Measurements from ENCODE around the gene MAD1L1. TPM values are rescaled to one million over a fixed set of nuclear protein-coding genes. Genes with fewer than 3 reads are reported as not detected.

MAD1L1 gene
- total RNA-seq, 4 donors from 2014 or later = 21.0 to 49.7 (median 29.8) TPM

GRCh38 chr7:2181077-2181854, 51.5 kb downstream of the MAD1L1 start:
- TF ChIP-seq, protein P1, sequence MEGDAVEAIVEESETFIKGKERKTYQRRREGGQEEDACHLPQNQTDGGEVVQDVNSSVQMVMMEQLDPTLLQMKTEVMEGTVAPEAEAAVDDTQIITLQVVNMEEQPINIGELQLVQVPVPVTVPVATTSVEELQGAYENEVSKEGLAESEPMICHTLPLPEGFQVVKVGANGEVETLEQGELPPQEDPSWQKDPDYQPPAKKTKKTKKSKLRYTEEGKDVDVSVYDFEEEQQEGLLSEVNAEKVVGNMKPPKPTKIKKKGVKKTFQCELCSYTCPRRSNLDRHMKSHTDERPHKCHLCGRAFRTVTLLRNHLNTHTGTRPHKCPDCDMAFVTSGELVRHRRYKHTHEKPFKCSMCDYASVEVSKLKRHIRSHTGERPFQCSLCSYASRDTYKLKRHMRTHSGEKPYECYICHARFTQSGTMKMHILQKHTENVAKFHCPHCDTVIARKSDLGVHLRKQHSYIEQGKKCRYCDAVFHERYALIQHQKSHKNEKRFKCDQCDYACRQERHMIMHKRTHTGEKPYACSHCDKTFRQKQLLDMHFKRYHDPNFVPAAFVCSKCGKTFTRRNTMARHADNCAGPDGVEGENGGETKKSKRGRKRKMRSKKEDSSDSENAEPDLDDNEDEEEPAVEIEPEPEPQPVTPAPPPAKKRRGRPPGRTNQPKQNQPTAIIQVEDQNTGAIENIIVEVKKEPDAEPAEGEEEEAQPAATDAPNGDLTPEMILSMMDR (IDR thresholded peaks at IDR 0.05; ENCODE audit: low read depth) = no peak

- TF ChIP-seq, protein P1 (IDR thresholded peaks at IDR 0.05; ENCODE audit: low read depth) = no peak
Observed at GRCh38 chr7:2180081-2180480, 52.7 kb downstream of the MAD1L1 start.

DNA sequence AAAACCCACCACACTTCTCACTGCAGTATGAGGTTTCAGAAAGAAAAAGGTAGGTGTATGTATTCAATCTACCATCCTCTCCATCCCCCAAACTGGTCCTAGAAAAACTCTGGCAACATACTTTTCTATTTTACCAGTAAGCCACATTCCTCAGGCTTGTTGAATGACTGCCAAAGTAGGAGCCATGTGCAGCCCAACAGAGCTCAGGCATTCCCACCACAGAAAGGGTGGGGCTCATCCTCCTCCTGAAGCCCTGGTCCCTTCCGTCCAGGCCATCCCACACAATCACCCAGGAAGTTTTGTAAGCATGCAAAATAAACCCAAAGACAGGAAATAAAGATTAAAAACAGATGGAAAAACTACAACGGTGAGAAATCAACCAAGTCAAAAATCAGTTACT, 57.2 kb downstream of the MAD1L1 start:
- TF ChIP-seq, protein P1 (IDR thresholded peaks at IDR 0.05; ENCODE audit: low read depth) = no peak

DNA sequence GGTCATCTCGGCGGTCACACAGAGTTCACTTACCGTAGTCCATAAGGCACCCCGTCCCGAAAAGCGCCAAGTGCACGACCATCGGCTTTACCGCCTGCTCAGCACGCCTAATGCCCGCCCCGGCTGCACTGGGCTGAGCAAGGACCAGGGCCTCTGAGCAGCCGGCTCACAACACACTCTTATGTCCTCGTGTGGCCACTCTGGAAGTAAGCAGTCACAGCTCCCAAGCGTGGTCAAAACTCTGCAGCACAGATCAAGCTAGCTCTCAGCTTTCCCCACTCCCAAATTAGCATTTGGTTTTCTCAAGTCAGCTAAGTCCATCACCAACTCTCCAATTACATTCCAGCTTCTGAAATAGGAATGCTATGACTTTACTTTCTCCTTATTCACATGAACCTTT, 57.7 kb downstream of the MAD1L1 start:
- TF ChIP-seq, protein P1 (IDR thresholded peaks at IDR 0.05; ENCODE audit: low read depth) = no peak

- TF ChIP-seq, protein P1 (IDR thresholded peaks at IDR 0.05; ENCODE audit: low read depth) = no peak
Observed at GRCh38 chr7:2173189-2173827, 59.4 kb downstream of the MAD1L1 start.

DNA sequence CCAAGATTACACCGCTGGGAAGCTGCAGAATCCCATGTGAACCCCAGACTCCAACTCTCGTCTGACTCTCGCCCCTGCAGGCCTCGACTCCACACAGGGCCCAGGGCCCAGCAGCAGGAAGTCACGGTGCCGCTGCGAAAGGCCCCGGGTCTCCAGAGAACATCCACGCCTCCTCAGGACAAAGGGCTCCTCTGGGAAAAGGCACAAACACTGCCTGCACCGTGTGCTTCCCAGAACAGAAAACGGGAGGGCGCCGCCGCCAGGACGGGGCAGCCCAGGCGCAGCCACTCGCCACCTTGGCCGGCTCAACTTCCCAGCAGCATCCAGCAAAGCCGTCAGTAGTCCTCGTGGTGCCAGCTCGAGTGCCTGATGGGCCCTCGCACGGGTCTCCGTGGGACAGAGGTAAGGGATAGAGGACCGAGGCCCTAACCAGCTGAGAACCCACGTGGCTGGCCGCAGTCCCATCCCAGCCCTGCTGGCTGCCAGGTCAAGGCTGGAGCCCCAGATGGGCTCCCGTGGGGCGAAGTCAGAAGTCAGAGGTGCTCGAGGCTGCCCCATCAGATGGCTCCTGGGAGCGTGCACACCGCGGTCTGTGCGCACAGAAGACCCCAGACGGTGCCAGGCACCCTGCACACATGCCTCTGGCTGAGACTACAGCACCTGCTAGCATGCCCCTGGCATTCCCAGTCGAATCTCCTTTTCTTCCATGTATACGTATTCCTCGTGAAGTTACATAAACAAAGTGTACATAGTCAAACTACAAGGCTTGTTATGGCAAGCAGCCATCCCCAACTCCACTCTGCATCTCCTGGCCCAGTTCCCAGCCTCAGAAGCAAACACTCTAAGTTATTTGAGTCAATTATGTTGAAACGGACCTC, 60.2 kb downstream of the MAD1L1 start:
- TF ChIP-seq, protein P1 (IDR thresholded peaks at IDR 0.05; ENCODE audit: low read depth) = no peak

DNA sequence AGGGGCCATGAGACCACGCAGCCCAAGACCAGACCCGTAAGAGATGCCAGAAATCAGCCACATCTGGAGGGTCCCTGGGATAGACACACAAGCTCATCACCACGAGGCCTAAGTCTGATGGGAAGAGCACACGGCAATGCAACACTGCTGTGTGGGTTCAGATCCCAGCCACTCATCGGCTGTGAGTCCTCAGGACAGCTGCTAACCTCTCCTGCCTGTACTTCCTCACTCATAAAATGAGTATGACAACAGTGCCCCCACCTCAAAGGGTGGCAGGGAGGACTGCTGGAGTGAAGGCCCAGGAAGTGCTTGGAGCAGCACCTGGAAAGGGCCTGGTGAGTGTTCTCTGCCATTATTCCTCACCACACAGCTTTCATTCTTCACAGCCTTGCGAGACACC, 60.9 kb downstream of the MAD1L1 start:
- TF ChIP-seq, protein P1 (IDR thresholded peaks at IDR 0.05; ENCODE audit: low read depth) = no peak
